A549 (cell line): ENCODE data around the gene UBE3C. TPM values are rescaled to one million over a fixed set of nuclear protein-coding genes. Genes with fewer than 3 reads are reported as not detected.

Experiments
- ATAC-seq, 2 experiments: fragments of 200-7000 bp in 1 of 2; fragments of >200 bp in 1 of 2; cut with Nextera tagmentation in 1 of 2; cut with Tn5 transposase in 1 of 2; 3 replicates each; pipeline versions ENCODE4 v1.8.0 to v1.9.1; 2018 to 2020; ENCODE audit warnings: mild to moderate bottlenecking in 1 of 2, moderate library complexity in 1 of 2
- CTCF ChIA-PET: fragments of 300-600 bp; sonication (Branson Sonifier 250); formaldehyde crosslinking; extraction: SDS; loops from one replicate; lab custom pipeline; 2021; ENCODE audit warnings: antibody characterized with exemption, inconsistent platforms; lab: Yijun Ruan, JAX
- POLR2A ChIA-PET: fragments of 350-600 bp; formaldehyde crosslinking; extraction: SDS; loops from one replicate; lab custom pipeline; 2021; ENCODE audit warnings: antibody characterized with exemption, inconsistent platforms; lab: Yijun Ruan, JAX
- DNase-seq, 2 experiments: peaks; one replicate each; pipeline versions ENCODE4 v3.0.0 to v3.0.0-alpha.2; 2011 to 2016; ENCODE audit warnings: low read depth in 1 of 2, low spot score in 1 of 2
- FAIRE-seq: peaks from 2 replicates; lab custom pipeline; 2011; peaks lifted over from hg19 to GRCh38; lab: Jason Lieb, UNC
- H3K27ac ChIP-seq, 2 experiments: fragments of >200 bp; sonication (Bioruptor Twin); formaldehyde crosslinking; 3 replicates each; pipeline ENCODE4 v1.5.1; 2016 to 2017
- H3K4me1 ChIP-seq: fragments of >200 bp; sonication (Bioruptor Twin); formaldehyde crosslinking; 3 replicates; pipeline ENCODE4 v1.6.1; 2016
- H3K4me2 ChIP-seq: fragments of >200 bp; sonication (Bioruptor Twin); formaldehyde crosslinking; 3 replicates; pipeline ENCODE4 v1.6.1; 2016
- H3K4me3 ChIP-seq: fragments of >200 bp; sonication (Bioruptor Twin); formaldehyde crosslinking; 3 replicates; pipeline ENCODE4 v1.5.1; 2016
- H3K9me3 ChIP-seq: fragments of >200 bp; sonication (Bioruptor Twin); formaldehyde crosslinking; 3 replicates; pipeline ENCODE4 v1.6.1; 2016
- CBX2 ChIP-seq: fragments of 200-600 bp; sonication (generic); IDR thresholded peaks from 2 replicates; pipeline ENCODE4 v1.6.1; 2016; ENCODE audit warnings: low read depth, mild to moderate bottlenecking, borderline replicate concordance
- CHD2 ChIP-seq: fragments of 150-350 bp; IDR thresholded peaks from 2 replicates; pipeline ENCODE4 v1.6.1; 2014; ENCODE audit warnings: low read length; ENCODE audit not compliant: partially characterized antibody
- ELK1 ChIP-seq: fragments of 150-350 bp; IDR thresholded peaks from 2 replicates; pipeline ENCODE4 v1.6.1; 2014; ENCODE audit warnings: low read depth, mild to moderate bottlenecking, low read length
- FOSB ChIP-seq: fragments of 250-450 bp; sonication (Bioruptor Pico); IDR thresholded peaks from 2 replicates; pipeline ENCODE4 v1.5.0; 2020; ENCODE audit warnings: mild to moderate bottlenecking, moderate library complexity
- FOSL2 ChIP-seq, 2 experiments: fragments of 450-650 bp in 1 of 2; fragments of >200 bp in 1 of 2; sonication (Bioruptor Twin) in 1 of 2; formaldehyde crosslinking; IDR thresholded peaks; 2 replicates each; pipeline versions ENCODE4 v1.5.0 to v1.6.1; 2016 to 2020; ENCODE audit warnings: mild to moderate bottlenecking in 1 of 2, moderate library complexity in 1 of 2
- HDAC2 ChIP-seq: fragments of 200-600 bp; sonication (generic); IDR thresholded peaks from 2 replicates; pipeline ENCODE4 v1.6.1; 2016
- HES2 ChIP-seq: fragments of >200 bp; sonication (Bioruptor Twin); formaldehyde crosslinking; IDR thresholded peaks from 2 replicates; pipeline ENCODE4 v1.6.1; 2016
- HOXA7 ChIP-seq: fragments of 250-450 bp; sonication (Bioruptor Pico); IDR thresholded peaks from 2 replicates; pipeline ENCODE4 v1.5.0; 2020; ENCODE audit warnings: mild to moderate bottlenecking, moderate library complexity
- KDM1A ChIP-seq: fragments of 200-600 bp; sonication (generic); IDR thresholded peaks from 2 replicates; pipeline ENCODE4 v1.6.1; 2016; ENCODE audit warnings: low read depth, mild to moderate bottlenecking
- KDM5A ChIP-seq: fragments of 200-600 bp; sonication (generic); IDR thresholded peaks from 2 replicates; pipeline ENCODE4 v1.6.1; 2016; ENCODE audit warnings: antibody characterized with exemption, mild to moderate bottlenecking
- MYC ChIP-seq: IDR thresholded peaks from 2 replicates; pipeline ENCODE4 v1.6.1; 2012; ENCODE audit warnings: mild to moderate bottlenecking, inconsistent platforms, low read length, improper control_type of control experiment, borderline replicate concordance
- NFE2L2 ChIP-seq: fragments of 150-350 bp; conservative IDR thresholded peaks from 2 replicates; pipeline ENCODE4 v1.6.1; 2014; ENCODE audit warnings: low read length
- PHF8 ChIP-seq: fragments of 200-600 bp; sonication (generic); IDR thresholded peaks from 2 replicates; pipeline ENCODE4 v1.6.1; 2016; ENCODE audit warnings: low read depth, mild to moderate bottlenecking, antibody characterized with exemption, moderate library complexity, borderline replicate concordance
- RFX5 ChIP-seq: fragments of 450-650 bp; IDR thresholded peaks from 2 replicates; pipeline ENCODE4 v1.7.1; 2014; ENCODE audit warnings: antibody characterized with exemption, mild to moderate bottlenecking, moderate library complexity
- RNF2 ChIP-seq: fragments of 200-600 bp; sonication (generic); IDR thresholded peaks from 2 replicates; pipeline ENCODE4 v1.6.1; 2016; ENCODE audit warnings: low read depth, mild to moderate bottlenecking, antibody characterized with exemption, moderate library complexity, borderline replicate concordance
- ZC3H11A ChIP-seq: fragments of 450-650 bp; IDR thresholded peaks from 2 replicates; pipeline ENCODE4 v1.6.1; 2014; ENCODE audit warnings: antibody characterized with exemption, mild to moderate bottlenecking
- ZFP36 ChIP-seq: fragments of 450-650 bp; IDR thresholded peaks from 2 replicates; pipeline ENCODE4 v1.6.1; 2014; ENCODE audit warnings: borderline replicate concordance; ENCODE audit not compliant: partially characterized antibody
- WGBS: methylation state at CpG from one replicate; pipeline ENCODE4 v1.1.6; 2017; ENCODE audit errors: missing lambda C conversion rate; 5-methylcytosine and 5-hydroxymethylcytosine counted together
- polyA plus RNA-seq, 4 experiments: library from polyadenylated mRNA; depleted of rRNA in 3 of 4; stranded (reverse); fragments of >200 nt; fragmentation: RNase III in 1 of 4; extraction: RNeasy Plus Mini Kit Qiagen cat#74134 plus additional on column Dnase treatment in 1 of 4; gene quantifications; 2 replicates in 3 of 4; 3 replicates in 1 of 4; pipeline ENCODE4 v1.2.3, GENCODE V29; 2011 to 2017
- TF ChIP-seq, protein P1 (sequence below): fragments of 250-450 bp; sonication (Bioruptor Pico); IDR thresholded peaks from 2 replicates; pipeline ENCODE4 v1.5.0; 2020; ENCODE audit warnings: low read depth, mild to moderate bottlenecking, moderate library complexity
- TF ChIP-seq, protein P2 (sequence below): fragments of 200-600 bp; sonication (generic); IDR thresholded peaks from 2 replicates; pipeline ENCODE4 v1.6.1; 2016; ENCODE audit warnings: antibody characterized with exemption, mild to moderate bottlenecking, moderate library complexity

Gene UBE3C
- polyA plus RNA-seq, 2 of the 4 experiments (the other 2 are of a cell fraction) = 52.1 to 73.2 TPM

- Histone ChIP-seq H3K9me3 (no peaks in the 10 kb centered on the region), H3K4me3 (no peak overlapping the region), H3K4me1 (peaks cover 30% of the 10 kb centered on the region), H3K4me2 (no peak overlapping the region), H3K27ac (no peak overlapping the region)
- DNase-seq (no peak), FAIRE-seq (no peak), ATAC-seq (no peak)
- ChIA-PET POLR2A (no interaction called here), CTCF (interaction anchor here (0.5 to 1.3 kb wide), 3 partner anchors 45 to 245 kb away, joined by 3 to 5 read pairs (median 4); no protein-coding TSS in a partner anchor)
- WGBS = 86% methylated on average over 7 of the region's 12 CpGs
- TF ChIP-seq ZC3H11A (no peak), ELK1 (no peak), FOSL2 (IDR thresholded peaks at IDR 0.05) (no peak), FOSL2 (CRISPR knock-in tag; IDR thresholded peaks at IDR 0.05) (no peak), RNF2 (no peak), ZFP36 (no peak), RFX5 (no peak), HES2 (no peak), NFE2L2 (no peak), FOSB (no peak), CBX2 (no peak), HDAC2 (no peak), CHD2 (no peak), KDM5A (no peak), KDM1A (no peak)
- TF ChIP-seq, protein P1, sequence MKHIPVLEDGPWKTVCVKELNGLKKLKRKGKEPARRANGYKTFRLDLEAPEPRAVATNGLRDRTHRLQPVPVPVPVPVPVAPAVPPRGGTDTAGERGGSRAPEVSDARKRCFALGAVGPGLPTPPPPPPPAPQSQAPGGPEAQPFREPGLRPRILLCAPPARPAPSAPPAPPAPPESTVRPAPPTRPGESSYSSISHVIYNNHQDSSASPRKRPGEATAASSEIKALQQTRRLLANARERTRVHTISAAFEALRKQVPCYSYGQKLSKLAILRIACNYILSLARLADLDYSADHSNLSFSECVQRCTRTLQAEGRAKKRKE (CRISPR knock-in tag) = no peak
- TF ChIP-seq, all 56 proteins: peak for 0
Measured at GRCh38 chr7:157295338-157295737, 156.6 kb downstream of the UBE3C start.

GRCh38 chr7:157297185-157297584 lies 158.5 kb downstream of the UBE3C start:
- TF ChIP-seq MYC (no peak), HOXA7 (CRISPR knock-in tag) (no peak), PHF8 (no peak), CBX2 (no peak)
- TF ChIP-seq, protein P2, sequence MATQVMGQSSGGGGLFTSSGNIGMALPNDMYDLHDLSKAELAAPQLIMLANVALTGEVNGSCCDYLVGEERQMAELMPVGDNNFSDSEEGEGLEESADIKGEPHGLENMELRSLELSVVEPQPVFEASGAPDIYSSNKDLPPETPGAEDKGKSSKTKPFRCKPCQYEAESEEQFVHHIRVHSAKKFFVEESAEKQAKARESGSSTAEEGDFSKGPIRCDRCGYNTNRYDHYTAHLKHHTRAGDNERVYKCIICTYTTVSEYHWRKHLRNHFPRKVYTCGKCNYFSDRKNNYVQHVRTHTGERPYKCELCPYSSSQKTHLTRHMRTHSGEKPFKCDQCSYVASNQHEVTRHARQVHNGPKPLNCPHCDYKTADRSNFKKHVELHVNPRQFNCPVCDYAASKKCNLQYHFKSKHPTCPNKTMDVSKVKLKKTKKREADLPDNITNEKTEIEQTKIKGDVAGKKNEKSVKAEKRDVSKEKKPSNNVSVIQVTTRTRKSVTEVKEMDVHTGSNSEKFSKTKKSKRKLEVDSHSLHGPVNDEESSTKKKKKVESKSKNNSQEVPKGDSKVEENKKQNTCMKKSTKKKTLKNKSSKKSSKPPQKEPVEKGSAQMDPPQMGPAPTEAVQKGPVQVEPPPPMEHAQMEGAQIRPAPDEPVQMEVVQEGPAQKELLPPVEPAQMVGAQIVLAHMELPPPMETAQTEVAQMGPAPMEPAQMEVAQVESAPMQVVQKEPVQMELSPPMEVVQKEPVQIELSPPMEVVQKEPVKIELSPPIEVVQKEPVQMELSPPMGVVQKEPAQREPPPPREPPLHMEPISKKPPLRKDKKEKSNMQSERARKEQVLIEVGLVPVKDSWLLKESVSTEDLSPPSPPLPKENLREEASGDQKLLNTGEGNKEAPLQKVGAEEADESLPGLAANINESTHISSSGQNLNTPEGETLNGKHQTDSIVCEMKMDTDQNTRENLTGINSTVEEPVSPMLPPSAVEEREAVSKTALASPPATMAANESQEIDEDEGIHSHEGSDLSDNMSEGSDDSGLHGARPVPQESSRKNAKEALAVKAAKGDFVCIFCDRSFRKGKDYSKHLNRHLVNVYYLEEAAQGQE = no peak
- FAIRE-seq = no peak
- POLR2A ChIA-PET = no interaction called here
- no peak overlapping the region for H3K4me3 ChIP-seq
- WGBS = 74% methylated on average over 13 of the region's 13 CpGs
- no peak for ATAC-seq
- no peak overlapping the region for H3K4me2 ChIP-seq
- peaks cover 32% of the 10 kb centered on the region for H3K4me1 ChIP-seq
- H3K27ac ChIP-seq = no peak overlapping the region
- H3K9me3 ChIP-seq = no peaks in the 10 kb centered on the region
- no peak for DNase-seq
- CTCF ChIA-PET = interaction anchor here (0.8 to 1.4 kb wide), 4 partner anchors 23 to 45 kb away, joined by 3 to 4 read pairs (median 3); no protein-coding TSS in a partner anchor
